ENCODE measurements around the gene ZDHHC4.
A peak's percentile ranks its signal among the peaks of the same experiment; 100 is the strongest.
"Not testable (repeated sequence)": the region's sequence is repeated elsewhere in the genome, so short reads cannot be mapped to it uniquely, and the experiment has no call there.

ZDHHC4 gene

DNA sequence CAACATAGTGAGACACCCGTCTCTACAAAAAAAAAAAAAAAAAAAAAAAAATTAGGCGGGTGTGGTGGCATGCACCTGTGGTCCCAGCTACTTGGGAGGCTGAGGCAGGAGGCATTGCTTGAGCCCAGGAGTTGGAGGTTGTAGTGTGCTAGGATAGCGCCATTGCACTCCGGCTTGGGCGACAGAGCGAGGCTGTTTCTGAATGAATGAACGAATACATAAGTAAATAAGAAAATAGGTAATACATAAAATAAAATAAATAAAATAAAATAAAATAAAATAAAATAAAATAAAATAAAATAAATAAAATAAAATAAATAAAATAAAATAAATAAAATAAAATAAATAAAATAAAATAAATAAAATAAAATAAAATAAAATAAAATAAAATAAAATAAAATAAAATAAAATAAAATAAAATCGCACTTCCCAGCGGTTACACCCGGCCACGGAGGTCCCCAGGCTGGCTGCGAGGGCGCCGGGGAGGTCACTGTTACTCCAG, 336 bp upstream of the ZDHHC4 start:
- Histone ChIP-seq H4K8ac (ENCODE audit: low read length) (peak overlapping the region; percentile 99), H3K4me2 (ENCODE audit: low read length, poor library complexity, severe bottlenecking) (peak overlapping the region; percentile 66), H3K4me1 (ENCODE audit: control insufficient read depth, insufficient read depth, low read depth, low read length) (peaks cover 12% of the 10 kb centered on the region), H2BK5ac (ENCODE audit: low read depth, low read length, poor library complexity, severe bottlenecking) (peak overlapping the region; percentile 22), H3K4me3 (ENCODE audit: insufficient read depth in 1 of 2, low read depth in 1 of 2, low read length in 2 of 2) (peak overlapping the region; percentile 73 to 86), H3K9ac (ENCODE audit: low read length) (peak overlapping the region; percentile 90), H3K18ac (ENCODE audit: low read depth in 1 of 2, low read length in 2 of 2) (peak overlapping the region in 1 of 2 experiments; percentile 29), H4K91ac (ENCODE audit: low read length) (peak overlapping the region; percentile 54), H3K36me3 (ENCODE audit: control insufficient read depth in 1 of 2, insufficient read depth in 2 of 2, low read depth in 1 of 2, low read length in 2 of 2) (peaks cover 9 to 18% of the 10 kb centered on the region in 2 experiments)
- H2BK120ac ChIP-seq (ENCODE audit: low read depth, low read length); H3K27ac ChIP-seq (ENCODE audit: low read length, poor library complexity, severe bottlenecking); H2AFZ ChIP-seq (ENCODE audit: low read depth, low read length); H2BK12ac ChIP-seq (ENCODE audit: low read length in 2 of 2); H3K4ac ChIP-seq (ENCODE audit: low read depth in 1 of 2, low read length in 2 of 2); H3K23ac ChIP-seq (ENCODE audit: low read length in 2 of 2); H3K79me1 ChIP-seq (replicated peaks; ENCODE audit: low read length, poor library complexity, severe bottlenecking); DNase-seq; H3K9me3 ChIP-seq (ENCODE audit: control insufficient read depth, low read length); H2BK15ac ChIP-seq (ENCODE audit: low read depth, poor library complexity, severe bottlenecking); H2AK5ac ChIP-seq (ENCODE audit: low read length, severe bottlenecking); H3K14ac ChIP-seq (ENCODE audit: low read length in 2 of 2); H3K27me3 ChIP-seq (ENCODE audit: control insufficient read depth in 1 of 2, insufficient read depth in 1 of 2, low read length in 2 of 2): not testable (repeated sequence)
- WGBS: 26% methylated on average over 8 of the region's 14 CpGs

DNA sequence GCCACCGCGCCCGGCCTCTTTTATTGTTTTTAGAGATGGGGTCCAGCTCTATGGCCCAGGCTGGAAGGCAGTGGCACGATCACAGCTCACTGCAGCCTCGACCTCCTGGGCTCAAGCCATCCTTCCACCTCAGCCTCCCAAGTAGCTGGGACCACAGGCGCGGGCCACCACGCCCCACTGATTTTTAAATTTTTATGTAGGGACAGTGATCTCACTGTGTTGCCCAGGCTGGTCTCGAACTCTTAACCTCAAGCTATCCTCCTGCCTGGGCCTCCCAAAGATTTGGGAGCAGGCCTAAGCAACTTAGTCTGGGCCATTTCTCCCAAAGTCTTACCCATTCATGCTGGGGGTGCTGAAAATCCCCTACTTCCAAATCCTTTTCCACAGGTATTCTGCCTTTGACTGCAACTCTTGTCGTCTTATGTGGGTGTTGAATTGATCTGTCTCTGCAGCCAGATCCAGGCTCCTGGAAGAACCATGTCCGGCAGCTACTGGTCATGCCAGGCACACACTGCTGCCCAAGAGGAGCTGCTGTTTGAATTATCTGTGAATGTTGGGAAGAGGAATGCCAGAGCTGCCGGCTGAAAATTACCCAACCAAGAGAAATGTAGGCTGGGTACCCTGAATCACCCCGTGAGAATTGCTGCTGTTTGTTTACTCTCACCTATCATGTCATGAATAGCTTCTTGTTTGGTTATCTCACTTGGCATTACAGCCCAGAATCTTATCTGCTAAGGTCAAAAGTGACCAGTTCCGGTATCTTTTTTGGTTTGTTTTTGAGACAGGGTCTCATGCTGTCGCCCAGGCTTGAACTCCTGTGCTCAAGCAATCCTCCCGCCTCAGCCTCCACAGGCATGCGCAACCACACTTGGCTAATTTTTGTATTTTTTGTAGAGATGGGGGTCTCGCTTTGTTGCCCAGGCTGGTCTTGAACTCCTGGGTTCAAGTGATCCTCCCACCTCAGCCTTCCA, 1.1 kb downstream of the ZDHHC4 start:
- DNase-seq: peak; percentile 12
- Histone ChIP-seq H2BK5ac (ENCODE audit: low read depth, low read length, poor library complexity, severe bottlenecking) (no peak overlapping the region), H3K4me3 (ENCODE audit: insufficient read depth in 1 of 2, low read depth in 1 of 2, low read length in 2 of 2) (peak overlapping the region in 1 of 2 experiments; percentile 86), H3K36me3 (ENCODE audit: control insufficient read depth in 1 of 2, insufficient read depth in 2 of 2, low read depth in 1 of 2, low read length in 2 of 2) (peaks cover 18 to 33% of the 10 kb centered on the region in 2 experiments), H3K4ac (ENCODE audit: low read depth in 1 of 2, low read length in 2 of 2) (no peak overlapping the region), H2AK5ac (ENCODE audit: low read length, severe bottlenecking) (no peak overlapping the region), H2BK120ac (ENCODE audit: low read depth, low read length) (no peak overlapping the region), H3K27ac (ENCODE audit: low read length, poor library complexity, severe bottlenecking) (no peak overlapping the region), H3K27me3 (ENCODE audit: control insufficient read depth in 1 of 2, insufficient read depth in 1 of 2, low read length in 2 of 2) (no peaks in the 10 kb centered on the region), H3K4me2 (ENCODE audit: low read length, poor library complexity, severe bottlenecking) (no peak overlapping the region), H4K91ac (ENCODE audit: low read length) (peak overlapping the region; percentile 55), H2AFZ (ENCODE audit: low read depth, low read length) (no peak overlapping the region), H3K23ac (ENCODE audit: low read length in 2 of 2) (no peak overlapping the region), H3K14ac (ENCODE audit: low read length in 2 of 2) (no peak overlapping the region), H2BK15ac (ENCODE audit: low read depth, poor library complexity, severe bottlenecking) (no peak overlapping the region), H3K4me1 (ENCODE audit: control insufficient read depth, insufficient read depth, low read depth, low read length) (peaks cover 12% of the 10 kb centered on the region), H3K18ac (ENCODE audit: low read depth in 1 of 2, low read length in 2 of 2) (no peak overlapping the region), H4K8ac (ENCODE audit: low read length) (peak overlapping the region; percentile 72), H3K79me1 (replicated peaks; ENCODE audit: low read length, poor library complexity, severe bottlenecking) (peaks cover 9% of the 10 kb centered on the region), H3K9ac (ENCODE audit: low read length) (peak overlapping the region; percentile 90), H2BK12ac (ENCODE audit: low read length in 2 of 2) (no peak overlapping the region), H3K9me3 (ENCODE audit: control insufficient read depth, low read length) (no peaks in the 10 kb centered on the region)
- 89% methylated on average over 14 of the region's 18 CpGs for WGBS

DNA sequence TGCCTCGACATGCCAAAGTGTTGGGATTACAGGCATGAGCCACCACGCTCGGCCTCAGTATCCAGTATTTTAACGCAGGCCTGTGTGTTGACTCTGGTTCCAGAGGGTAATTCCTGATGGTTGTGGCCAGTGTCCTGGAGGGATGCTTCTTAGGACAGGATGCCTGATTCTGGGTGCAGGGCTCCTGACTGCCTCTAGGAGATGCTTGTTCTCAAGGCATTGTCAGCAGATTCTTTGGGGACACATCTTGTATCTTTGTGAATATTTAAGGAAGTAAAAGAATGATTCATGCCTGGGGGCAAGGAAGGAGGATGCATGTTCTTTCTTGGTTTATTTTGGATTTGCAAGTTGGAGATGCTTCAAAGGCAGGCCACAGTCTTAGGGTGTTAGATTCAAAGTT, 2.2 kb downstream of the ZDHHC4 start:
- Histone ChIP-seq H2BK5ac (ENCODE audit: low read depth, low read length, poor library complexity, severe bottlenecking) (no peak overlapping the region), H3K4me3 (ENCODE audit: insufficient read depth in 1 of 2, low read depth in 1 of 2, low read length in 2 of 2) (no peak overlapping the region), H3K27ac (ENCODE audit: low read length, poor library complexity, severe bottlenecking) (no peak overlapping the region), H3K14ac (ENCODE audit: low read length in 2 of 2) (no peak overlapping the region), H3K23ac (ENCODE audit: low read length in 2 of 2) (no peak overlapping the region), H4K91ac (ENCODE audit: low read length) (no peak overlapping the region), H2BK15ac (ENCODE audit: low read depth, poor library complexity, severe bottlenecking) (no peak overlapping the region), H3K4ac (ENCODE audit: low read depth in 1 of 2, low read length in 2 of 2) (no peak overlapping the region), H2BK120ac (ENCODE audit: low read depth, low read length) (no peak overlapping the region), H3K4me2 (ENCODE audit: low read length, poor library complexity, severe bottlenecking) (no peak overlapping the region), H3K9me3 (ENCODE audit: control insufficient read depth, low read length) (no peaks in the 10 kb centered on the region), H3K18ac (ENCODE audit: low read depth in 1 of 2, low read length in 2 of 2) (no peak overlapping the region), H3K36me3 (ENCODE audit: control insufficient read depth in 1 of 2, insufficient read depth in 2 of 2, low read depth in 1 of 2, low read length in 2 of 2) (peaks cover 22 to 43% of the 10 kb centered on the region in 2 experiments), H3K79me1 (replicated peaks; ENCODE audit: low read length, poor library complexity, severe bottlenecking) (peaks cover 9% of the 10 kb centered on the region), H3K9ac (ENCODE audit: low read length) (no peak overlapping the region), H3K4me1 (ENCODE audit: control insufficient read depth, insufficient read depth, low read depth, low read length) (peaks cover 12% of the 10 kb centered on the region), H4K8ac (ENCODE audit: low read length) (no peak overlapping the region), H2BK12ac (ENCODE audit: low read length in 2 of 2) (no peak overlapping the region), H3K27me3 (ENCODE audit: control insufficient read depth in 1 of 2, insufficient read depth in 1 of 2, low read length in 2 of 2) (no peaks in the 10 kb centered on the region), H2AFZ (ENCODE audit: low read depth, low read length) (no peak overlapping the region), H2AK5ac (ENCODE audit: low read length, severe bottlenecking) (no peak overlapping the region)
- WGBS: 96% methylated on average over 4 of the region's 4 CpGs
- peak; percentile 26 for DNase-seq

DNA sequence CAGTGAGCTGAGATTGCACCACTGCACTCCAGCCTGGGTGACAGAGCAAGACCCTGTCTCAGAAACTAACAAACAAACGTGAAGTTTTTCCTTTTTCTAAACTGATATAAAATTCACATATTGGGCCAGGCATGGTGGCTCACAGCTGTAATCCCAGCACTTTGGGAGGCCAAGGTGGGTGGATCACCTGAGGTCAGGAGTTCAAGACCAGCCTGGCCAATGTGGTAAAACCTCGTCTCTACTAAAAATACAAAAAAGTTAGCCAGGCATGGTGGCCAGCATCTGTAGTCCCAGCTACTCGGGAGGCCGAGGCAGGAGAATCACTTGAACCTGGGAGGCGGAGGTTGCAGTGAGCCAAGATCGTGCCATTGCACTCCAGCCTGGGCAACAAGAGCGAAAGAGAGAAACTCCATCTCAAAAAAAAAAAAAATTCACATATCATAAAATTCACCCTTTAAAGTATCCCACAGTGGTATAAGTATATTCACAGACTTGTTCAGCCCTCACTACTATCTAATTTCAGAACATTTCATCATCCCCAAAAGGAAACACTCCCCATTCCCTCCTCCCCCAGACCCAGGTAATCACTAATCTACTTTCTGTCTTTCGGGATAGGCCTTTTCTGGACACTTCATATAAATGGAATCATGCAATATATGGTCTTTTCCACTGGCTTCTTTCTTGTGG, 8.6 kb downstream of the ZDHHC4 start:
- WGBS: 94% methylated on average over 8 of the region's 8 CpGs
- H3K79me1 ChIP-seq (replicated peaks; ENCODE audit: low read length, poor library complexity, severe bottlenecking); DNase-seq; H3K9me3 ChIP-seq (ENCODE audit: control insufficient read depth, low read length); H3K4me3 ChIP-seq (ENCODE audit: insufficient read depth in 1 of 2, low read depth in 1 of 2, low read length in 2 of 2); H3K4me2 ChIP-seq (ENCODE audit: low read length, poor library complexity, severe bottlenecking); H2BK5ac ChIP-seq (ENCODE audit: low read depth, low read length, poor library complexity, severe bottlenecking); H2AK5ac ChIP-seq (ENCODE audit: low read length, severe bottlenecking); H3K4ac ChIP-seq (ENCODE audit: low read depth in 1 of 2, low read length in 2 of 2); H2BK12ac ChIP-seq (ENCODE audit: low read length in 2 of 2); H4K91ac ChIP-seq (ENCODE audit: low read length); H3K14ac ChIP-seq (ENCODE audit: low read length in 2 of 2); H2BK15ac ChIP-seq (ENCODE audit: low read depth, poor library complexity, severe bottlenecking); H3K9ac ChIP-seq (ENCODE audit: low read length); H2AFZ ChIP-seq (ENCODE audit: low read depth, low read length); H3K18ac ChIP-seq (ENCODE audit: low read depth in 1 of 2, low read length in 2 of 2); H3K27ac ChIP-seq (ENCODE audit: low read length, poor library complexity, severe bottlenecking); H3K23ac ChIP-seq (ENCODE audit: low read length in 2 of 2); H2BK120ac ChIP-seq (ENCODE audit: low read depth, low read length); H4K8ac ChIP-seq (ENCODE audit: low read length); H3K27me3 ChIP-seq (ENCODE audit: control insufficient read depth in 1 of 2, insufficient read depth in 1 of 2, low read length in 2 of 2); H3K4me1 ChIP-seq (ENCODE audit: control insufficient read depth, insufficient read depth, low read depth, low read length): not testable (repeated sequence)
- peaks cover 44 to 70% of the 10 kb centered on the region in 2 experiments for H3K36me3 ChIP-seq (ENCODE audit: control insufficient read depth in 1 of 2, insufficient read depth in 2 of 2, low read depth in 1 of 2, low read length in 2 of 2)
